ENCODE results near the gene ATP6V1D.

GRCh38 chr14:67365476-67365875, 5.9 kb upstream of the ATP6V1D start:
- no peak for TF ChIP-seq CTCF (IDR thresholded peaks at IDR 0.05; ENCODE audit: insufficient read depth, low read depth, low read length)
- TF ChIP-seq EZH2 (IDR thresholded peaks at IDR 0.05; ENCODE audit: insufficient read depth, low read length): no peak
